DMS 273 treated with DMSO at 0.1 percent for 48 hours (cell line): ENCODE results near the gene AHDC1.
A peak's percentile ranks its signal among the peaks of the same experiment; 100 is the strongest.

Experiments used
- DNase-seq: peaks from one replicate; lab custom pipeline; 2025; lab: John Stamatoyannopoulos, UW

AHDC1 gene

DNA sequence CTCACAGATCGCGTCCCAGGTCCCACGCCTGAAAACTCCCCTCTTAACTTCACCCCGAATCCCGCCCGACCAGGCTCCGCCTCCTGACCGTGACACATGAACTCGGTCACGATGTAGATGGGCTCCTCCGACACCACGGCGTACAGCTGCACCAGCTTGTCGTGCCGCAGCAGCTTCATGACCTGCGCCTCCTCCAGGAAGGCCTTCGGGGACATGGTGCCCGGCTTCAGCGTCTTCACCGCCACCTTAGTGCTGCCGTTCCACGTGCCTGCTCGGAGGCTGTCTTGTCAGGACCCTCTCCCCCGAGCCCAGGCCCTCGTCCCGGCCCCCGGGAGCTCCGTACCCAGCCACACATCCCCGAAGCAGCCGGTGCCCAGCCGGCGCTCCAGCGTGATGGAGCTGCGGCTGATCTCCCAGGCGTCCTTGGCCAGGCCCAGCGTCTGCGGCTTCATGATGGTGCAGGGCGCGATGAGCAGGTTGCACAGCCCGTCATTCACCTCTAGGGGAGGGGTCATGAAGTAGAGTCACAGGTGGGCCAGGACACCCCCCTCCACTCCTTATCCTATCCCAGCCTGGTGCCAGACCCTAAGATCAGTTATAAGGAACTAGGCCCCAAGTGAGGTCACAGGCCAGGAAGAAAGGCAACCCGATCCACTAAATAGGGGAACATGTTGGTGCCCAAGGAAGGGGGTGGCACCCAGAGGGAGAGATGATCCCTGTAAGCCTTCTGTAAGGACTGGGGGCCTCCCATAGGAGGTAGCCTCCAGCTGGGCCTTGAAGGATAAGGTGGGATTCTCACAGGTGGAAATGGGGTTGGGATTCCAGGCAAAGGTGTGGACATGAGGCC is 11.6 kb upstream of the AHDC1 start:
- DNase-seq, result no peak

- no peak for DNase-seq
Measured at GRCh38 chr1:27614625-27615344, 10.8 kb upstream of the AHDC1 start.

DNA sequence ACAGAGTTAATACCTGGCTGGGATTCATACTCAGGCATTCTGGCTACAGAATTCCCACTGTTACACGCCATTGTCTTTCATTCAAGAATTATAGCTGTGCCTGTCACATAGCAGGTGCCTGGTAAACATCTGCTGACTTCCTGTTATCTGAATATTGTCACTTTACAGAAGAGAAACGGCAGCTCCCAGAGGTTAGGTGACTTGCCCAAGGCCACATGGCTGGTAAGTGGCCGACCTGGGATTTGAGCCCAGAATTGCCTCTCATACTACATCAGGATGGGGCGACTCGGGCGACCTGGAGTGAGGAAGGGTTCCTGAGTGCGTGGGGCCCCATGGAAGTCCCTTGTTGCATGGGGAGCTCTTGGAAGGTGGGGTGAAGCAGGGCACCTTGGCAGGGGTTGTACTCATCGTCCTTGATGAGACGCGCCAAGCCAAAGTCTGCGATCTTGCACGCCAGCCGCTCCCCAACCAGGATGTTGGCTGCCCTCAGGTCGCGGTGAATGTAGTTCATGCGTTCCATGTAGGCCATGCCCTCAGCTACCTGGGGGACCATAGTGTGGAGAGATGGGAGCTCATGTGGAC is 10.2 kb upstream of the AHDC1 start:
- DNase-seq, result no peak

DNA sequence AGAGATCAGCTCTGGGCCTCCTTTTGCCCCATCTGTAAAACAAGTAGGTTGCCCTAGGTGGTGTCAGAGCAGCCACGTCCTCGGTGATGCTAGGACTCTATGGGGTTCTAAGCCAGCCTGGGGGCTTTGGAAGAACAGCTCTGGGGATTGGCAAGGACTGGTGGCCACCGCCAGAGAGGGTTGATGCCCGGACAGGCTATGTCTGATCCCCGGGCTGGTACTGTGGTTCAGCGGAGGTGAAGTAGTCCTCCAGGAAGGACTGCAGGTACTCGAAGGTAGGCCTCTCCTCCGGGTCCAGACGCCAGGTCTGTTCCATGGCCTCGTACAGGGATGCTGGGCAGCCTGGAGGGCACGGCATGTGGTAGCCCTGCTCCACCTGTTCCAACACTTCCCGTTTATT is 8.8 kb upstream of the AHDC1 start:
- DNase-seq, result no peak

GRCh38 chr1:27611450-27611849 is 7.5 kb upstream of the AHDC1 start:
- no peak for DNase-seq

DNA sequence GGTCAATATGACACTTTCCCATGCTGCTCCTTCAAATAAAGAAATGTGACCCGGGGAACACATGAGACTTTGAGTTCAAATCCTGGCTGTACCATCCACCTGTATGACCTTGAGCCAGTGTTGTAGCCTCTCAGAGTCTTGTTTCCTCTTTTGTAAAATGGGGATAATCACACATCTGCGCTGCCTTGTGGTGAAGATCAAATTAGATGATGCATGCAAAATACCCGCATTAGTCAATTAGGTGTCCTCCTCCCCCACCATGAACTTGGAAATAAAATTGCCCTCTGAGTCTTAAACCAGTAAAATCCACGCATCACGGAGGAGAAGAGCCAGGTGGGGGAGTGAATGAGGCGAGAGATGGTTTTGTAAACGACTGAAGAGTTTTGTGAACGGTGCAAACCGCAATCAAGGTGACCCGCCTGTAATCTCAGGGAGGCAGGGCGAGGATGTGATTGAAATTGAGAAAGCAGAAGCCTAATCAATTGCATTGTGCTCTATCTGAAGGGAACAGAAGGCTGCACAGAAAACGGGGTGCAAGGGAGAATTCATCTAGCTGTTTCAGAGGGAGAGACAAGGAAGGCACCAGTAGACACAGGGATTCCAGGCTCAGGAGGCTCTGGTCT is 5.8 kb upstream of the AHDC1 start:
- no peak for DNase-seq

DNA sequence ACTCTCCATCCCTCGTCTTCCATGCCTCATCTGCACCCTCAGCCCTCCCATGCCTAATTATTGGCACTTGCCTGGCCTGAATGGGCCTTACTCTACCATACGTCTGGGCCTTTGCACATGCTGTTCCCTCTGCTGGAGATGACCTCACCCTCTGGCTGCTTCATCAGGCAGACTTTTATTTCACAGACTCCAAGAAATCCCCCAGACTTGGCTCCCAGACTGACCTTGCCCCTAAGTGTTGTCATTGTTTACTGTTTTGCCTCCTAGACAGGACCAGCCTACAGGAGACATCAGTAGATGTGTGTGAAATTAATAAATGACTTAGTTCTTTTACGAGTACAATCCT is 5.2 kb upstream of the AHDC1 start:
- no peak for DNase-seq

DNA sequence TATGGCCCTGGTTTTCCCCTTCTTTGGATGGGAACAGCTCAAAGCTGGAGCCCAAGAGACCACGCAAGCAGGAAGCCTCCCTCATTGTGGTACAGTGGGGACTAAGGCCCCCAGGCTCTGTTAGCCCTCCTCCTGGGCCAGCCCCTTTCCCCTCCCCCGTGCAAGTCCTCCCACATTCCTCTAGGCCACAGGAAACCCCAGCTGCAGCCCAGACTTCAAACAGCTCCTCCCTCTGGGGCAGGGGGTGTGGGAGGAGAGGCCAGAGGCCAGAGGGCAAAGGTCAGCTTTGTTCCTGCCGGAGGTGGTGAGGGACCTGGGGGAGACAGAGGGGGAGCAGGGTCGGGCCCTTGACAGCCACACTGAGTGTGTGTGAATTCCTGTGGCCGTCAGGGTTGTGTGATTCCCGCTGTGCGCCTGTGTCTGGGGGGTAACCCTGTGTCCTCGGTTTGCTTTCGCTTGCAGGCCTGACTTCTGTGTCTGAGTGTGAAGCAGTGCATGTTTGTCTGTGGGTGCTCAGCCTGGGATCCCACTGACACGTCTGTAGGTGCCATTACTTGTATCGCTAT is 3.4 kb upstream of the AHDC1 start:
- no peak for DNase-seq

DNA sequence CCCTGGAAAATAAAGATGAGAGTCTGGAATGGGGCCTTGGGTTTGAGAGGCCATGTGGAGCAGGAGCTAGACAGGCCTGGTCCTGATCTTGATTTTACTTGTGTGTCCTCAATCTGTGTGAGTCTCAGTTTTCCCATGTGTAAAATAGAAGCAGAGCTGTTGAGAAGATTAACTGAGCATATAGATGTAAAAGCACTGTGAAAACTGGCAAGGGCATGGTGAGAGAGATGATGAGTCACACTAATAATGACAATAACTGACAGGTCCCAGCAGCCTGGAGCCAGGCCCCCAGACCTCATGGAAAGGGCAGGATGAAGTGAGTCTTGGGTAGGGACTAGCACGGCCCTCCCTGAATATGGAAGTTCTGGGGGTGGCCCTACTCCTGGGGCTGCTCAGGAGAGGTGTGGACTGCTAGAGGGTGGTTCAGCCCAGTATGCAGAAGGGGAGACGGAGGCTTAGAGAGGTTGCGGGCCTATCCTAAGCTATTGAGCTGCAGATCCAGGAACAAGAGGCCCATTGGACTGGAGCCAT is 2.8 kb upstream of the AHDC1 start:
- no peak for DNase-seq

GRCh38 chr1:27605796-27606707 is 2.1 kb upstream of the AHDC1 start:
- peak; percentile 36 for DNase-seq

GRCh38 chr1:27605300-27605766 is 1.4 kb upstream of the AHDC1 start:
- no peak for DNase-seq

GRCh38 chr1:27604579-27605299 is 795 bp upstream of the AHDC1 start:
- no peak for DNase-seq

- DNase-seq, result no peak
Measured at GRCh38 chr1:27603309-27603680, 649 bp downstream of the AHDC1 start.

DNA sequence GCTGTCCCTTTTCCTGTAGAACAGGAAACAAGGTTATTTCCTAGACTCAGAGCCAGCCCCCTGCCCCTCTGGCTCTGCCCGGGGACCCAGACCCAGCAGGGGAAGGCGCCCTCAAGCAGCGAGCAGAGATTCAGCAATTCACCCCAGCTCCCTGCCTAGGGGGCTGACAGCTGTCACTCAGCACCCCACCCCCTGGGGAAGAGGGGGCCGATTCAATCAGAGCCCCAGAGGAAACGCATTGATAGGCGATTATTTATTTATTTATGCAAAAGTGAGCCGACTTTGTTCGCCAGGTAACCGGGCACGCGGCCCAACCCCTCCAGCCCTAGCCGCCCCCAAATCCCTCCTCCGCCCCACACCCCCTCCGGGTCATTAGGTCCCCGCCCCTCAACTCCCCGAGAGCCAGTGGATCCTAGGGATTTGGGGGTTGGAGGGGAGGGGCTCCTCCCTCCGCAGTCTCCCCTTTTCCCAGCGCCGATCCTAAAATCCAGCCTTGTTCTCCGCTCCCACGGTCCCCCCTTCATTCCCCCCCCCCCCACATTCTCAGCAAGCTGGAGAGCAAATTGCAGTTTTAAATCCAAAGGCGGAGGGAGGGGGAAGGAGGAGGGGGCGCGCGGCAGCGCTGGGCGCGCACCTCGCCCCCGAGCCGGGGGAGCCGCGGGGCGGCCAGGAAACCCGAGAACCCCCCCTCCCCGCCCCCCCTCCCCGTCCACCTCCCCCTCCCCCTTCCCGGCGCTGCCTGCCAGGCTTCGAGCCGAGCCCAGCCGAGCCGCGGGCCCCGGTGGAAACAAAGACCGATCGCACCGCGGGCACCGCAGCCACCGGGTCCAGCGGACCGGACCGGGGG is 1.3 kb downstream of the AHDC1 start:
- no peak for DNase-seq

DNA sequence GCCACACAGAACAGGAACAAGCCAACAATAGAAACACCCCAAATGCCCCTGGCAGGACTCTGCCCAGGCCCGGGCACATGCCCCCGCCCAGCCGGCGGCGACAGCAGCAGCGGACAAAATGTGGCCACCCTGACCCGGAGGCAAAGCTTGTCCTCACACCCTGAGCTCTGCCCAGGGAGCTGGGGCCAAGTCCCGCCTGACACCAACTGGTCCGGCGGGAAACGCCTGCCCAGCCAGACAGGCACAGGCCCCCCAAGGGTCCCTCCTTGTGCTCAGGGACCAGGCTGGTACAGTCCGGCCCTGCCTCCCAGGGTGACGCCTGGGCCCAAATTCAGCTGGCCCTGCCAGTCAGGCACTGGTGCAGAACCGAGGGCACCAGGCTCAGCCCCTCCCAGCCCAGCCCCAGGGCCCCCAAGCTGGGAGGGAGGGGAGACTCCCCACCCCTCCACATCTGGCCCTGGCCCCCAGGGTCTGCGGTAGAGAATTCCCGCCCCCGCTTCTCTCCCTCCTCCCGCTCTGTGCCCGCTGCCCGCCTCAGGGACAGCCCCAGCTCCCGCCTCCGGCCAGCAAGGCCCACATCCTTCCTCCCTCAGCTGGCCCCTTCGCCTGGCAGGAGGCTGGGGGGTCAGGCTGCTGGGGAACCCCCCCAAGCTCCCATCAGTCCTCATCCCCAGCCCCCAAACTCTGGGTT is 2.0 kb downstream of the AHDC1 start:
- no peak for DNase-seq

- DNase-seq, result no peak
Measured at GRCh38 chr1:27601321-27601770, 2.6 kb downstream of the AHDC1 start.

DNA sequence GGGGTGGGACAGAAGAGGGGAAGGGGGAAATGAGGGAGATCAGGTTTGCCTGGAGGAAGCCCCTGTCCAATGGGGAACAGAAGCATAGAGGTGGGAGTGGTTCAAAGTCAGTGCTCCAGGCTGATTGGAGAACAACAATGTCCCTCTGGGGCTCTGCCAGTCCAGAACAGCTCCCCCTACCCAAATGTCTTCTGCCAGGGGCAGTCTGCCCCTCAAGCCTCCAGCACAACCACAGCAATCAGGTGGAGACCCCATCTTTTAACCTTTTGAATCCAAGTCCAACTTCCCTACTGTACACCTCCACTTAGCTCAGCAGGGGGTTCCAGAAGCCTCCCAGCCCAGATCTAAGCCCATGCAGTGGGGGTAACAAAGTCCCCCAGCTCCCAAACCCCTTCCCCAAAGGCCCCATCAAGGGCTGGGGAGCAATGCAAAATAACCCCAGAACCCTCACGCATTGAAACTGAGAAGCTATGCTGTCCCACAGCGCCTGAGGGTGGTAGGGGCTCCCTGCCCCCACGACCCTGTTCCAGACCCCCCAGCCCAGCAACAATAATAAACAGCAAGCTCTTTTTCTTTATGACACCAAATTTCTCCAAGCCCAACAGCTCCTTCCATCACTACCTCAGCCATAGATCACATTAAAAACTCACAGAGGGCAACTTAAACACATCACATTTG is 3.3 kb downstream of the AHDC1 start:
- peak; percentile 46 for DNase-seq
